GM21529 (cell line): ENCODE measurements around the gene C11orf97.
"Not testable (repeated sequence)": the region's sequence is repeated elsewhere in the genome, so short reads cannot be mapped to it uniquely, and the experiment has no call there.

Experiments used
- ATAC-seq: cut with Tn5 transposase; IDR thresholded peaks from one replicate; pipeline ENCODE4 v1.9.1; 2021; ENCODE audit not compliant: unreplicated experiment

C11orf97 gene

DNA sequence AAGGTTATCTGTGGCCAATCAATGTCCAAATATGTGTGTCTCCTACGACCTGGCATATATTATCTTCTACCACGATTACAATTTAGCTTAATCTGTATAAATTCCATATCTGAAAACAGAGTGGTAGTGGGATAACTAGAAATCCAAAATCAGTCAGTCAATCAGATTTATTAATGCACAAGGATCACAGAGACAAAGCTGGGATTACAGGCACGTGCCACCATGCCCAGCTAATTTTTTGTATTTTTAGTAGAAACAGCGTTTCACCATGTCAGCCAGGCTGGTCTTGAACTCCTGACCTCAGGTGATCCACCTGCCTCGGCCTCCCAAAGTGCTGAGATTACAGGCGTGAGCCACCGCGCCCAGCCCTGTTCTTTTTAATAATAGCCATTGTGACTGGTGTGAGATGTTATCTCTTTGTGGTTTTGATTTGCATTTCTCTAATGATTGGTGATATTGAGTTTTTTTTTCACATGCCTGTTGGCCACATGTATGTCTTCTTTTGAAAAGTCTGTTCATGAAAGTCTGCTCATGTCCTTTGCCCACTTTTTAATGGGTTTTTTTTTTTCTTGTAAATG lies 43.6 kb downstream of the C11orf97 start:
- not testable (repeated sequence) for ATAC-seq

DNA sequence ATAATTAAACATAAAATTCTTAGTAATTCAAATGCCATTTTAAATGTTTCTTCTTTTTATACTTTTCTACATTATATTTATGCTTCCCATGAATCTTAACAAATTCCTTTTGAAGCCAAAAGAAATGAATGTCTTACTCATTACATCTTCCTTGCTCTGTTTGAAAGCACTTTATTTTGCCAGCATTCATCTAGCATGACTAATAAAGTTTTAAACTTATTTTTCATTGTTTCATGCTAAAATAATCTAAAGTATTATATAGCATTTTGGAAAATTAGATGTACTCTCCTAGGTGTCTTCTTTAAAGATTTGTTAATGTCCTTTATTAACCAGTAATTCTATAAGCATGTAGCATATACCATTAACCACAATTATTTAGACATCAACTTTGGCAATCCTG lies 45.2 kb downstream of the C11orf97 start:
- no peak for ATAC-seq

DNA sequence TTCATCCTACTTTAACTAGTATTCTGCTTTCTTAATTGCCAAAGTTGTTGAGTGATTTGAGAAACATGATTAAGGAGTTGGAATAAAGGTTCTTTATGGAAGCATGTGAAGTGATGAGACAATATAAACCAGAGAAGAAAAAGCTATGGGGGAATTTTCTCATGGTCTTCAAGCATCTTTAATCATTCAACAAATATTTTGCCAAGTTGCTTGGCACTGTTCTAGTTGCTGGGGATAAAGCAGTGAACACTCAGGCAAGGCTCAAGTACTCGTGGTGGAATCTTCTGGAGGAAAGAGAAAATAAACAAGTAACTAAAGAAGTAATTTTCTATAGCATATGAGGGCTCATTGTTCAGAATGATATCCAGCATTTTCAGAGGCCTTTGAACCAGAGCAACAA lies 45.7 kb downstream of the C11orf97 start:
- ATAC-seq = no peak

DNA sequence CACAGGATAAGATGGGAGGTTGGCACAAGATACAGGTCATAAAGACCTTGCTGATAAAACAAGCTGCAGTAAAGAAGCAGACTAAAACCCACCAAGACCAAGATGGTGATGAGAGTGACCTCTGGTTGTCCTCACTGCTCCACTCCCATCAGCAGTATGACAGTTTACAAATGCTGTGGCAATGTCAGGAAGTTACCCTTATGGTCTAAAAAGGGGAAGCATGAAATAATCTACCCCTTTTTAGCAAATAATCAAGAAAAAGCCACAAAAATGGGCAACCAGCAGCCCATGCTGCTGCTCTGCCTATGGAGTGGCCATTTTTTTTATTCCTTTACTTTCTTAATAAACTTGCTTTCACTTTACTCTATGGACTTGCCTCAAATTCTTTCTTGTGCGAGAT lies 46.2 kb downstream of the C11orf97 start:
- no peak for ATAC-seq

DNA sequence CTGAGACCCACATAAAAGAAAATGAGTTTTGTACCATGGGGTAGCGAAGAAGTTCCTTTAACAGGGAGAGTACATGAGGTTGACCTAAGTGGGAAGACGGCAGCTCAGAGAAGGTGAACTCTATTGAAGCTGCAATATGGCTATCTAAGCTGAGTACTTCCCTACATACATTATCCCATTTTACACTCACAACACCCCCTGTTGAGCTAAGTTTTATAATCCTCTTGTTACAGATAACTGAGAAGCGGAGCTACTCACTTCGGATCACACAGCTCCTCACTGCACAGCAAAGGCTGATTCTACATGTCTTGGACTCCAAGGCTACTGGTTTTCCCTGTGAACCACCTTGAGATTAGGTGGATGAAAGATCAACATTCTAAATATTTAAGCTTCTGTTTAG lies 46.7 kb downstream of the C11orf97 start:
- ATAC-seq = no peak

DNA sequence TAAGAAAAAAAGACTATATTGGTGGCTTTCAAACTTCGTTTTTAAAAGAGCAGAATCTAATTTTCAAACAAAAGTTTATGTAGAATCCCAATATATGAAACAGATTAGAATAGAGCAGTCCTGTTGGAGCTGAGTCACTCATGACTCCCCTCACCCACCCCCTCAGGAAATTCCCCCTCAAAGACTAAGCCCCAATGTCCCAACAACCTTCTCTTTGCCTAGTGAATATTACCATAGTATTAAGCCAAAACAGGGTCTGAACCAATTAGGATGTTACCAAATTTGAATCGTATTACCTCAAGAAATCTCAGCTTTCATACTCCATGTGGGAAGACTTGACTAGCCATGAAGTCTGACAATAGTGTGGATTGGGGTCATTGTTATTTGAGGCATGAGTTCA lies 47.1 kb downstream of the C11orf97 start:
- ATAC-seq = no peak

DNA sequence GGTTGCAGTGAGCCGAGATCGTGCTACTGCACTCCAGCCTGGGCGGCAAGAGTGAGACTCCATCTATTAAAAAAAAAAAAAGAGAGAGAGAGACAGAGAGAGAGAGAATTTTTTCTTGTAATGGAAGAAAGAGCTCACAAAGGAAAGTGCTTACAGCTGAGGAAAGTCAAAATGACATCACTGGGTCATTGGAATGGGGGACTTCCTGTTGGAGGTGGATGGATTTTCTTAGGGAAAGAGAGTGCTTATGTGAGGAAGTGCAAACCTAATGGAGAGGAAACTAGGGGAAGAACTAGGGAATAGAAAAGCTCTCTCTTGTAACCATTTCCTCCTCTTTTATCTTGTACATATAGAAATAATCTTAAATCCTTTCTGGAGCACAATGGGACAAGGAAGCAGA lies 48.6 kb downstream of the C11orf97 start:
- ATAC-seq = no peak

DNA sequence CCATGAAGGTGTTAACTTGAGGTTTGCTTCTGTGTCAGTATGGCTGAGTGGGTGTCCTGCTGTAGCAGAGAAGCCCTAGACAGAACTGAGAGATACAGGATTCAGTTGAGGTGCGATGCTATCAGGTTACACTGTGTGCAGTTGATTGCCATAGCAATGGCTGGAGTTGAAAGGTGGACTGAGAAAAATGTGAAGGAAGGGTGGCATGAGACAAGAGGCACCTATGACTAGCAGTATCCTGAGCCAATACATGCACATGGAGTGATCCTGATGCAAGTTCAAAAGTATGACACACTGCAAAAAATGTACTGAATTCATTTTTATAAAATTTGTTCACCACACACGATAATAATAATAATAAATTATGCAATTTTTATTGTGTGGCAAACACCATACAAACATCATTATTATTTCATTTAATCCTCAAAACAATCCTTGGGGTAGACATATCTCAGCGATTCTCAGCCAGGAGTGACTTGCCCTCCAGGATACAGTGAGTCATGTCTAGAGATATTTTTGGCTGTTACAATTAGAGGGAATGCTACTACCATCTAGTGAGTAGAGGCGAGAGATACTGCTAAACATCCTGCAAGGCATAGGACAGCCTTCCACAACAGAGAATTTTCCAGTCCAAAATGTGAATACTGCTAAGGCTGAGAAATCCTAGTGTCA lies 51.1 kb downstream of the C11orf97 start:
- no peak for ATAC-seq

DNA sequence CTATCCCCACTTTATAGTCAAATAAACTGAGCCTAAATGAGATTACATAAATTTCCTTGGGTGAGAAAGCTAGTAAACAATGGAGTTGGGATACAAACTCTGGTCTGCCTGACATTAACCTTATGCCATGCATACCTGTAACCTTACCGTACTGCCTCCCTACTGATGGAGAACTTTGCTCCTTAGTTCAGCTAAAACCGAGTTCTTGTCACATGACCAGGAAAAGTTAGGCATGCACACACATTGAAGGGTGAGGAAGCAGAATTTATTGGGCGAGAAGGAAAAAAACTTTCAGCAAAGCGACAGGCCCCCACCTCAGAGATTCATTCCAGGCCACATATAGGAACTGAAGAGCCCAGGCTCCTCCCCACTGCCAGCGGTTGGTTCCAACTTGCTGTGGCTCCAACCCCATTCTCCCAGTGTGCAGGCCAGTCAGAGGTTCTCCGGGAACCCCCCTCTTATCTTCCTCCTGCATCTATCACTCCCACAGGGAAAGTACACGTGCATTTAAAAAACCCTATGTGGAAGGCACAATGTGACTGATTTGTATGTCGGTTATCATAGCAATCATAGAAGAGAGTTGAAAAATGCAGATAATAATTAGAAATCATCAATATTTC lies 51.7 kb downstream of the C11orf97 start:
- ATAC-seq = no peak

DNA sequence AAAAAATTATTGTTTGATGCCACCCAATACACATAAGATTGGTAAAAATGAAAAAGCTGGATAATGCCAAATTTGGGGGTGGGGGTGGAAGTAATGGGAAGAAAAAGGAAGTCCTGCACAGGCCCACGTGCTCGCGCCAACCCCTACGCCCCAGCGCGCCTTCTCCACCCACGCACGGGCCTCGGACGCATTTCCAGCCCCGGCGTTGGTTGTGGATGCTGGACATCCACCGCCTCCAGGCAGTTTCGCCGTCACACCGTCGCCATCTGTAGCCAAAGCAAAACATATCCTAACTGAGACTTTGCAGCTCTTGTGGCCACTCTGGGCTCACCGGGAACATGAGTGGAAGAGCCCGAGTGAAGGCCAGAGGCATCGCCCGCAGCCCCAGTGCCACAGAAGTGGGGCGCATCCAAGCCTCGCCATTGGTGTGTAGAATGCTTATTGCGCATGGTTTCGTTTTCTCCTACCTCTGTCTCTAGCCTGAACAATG lies 55.0 kb downstream of the C11orf97 start, which contains the start of gene PIWIL4:
TSS of gene PIWIL4 (plus strand) at position 188 of the 490 bp plus-strand sequence. CDS start at position 339, 151 bp downstream.
- ATAC-seq = no peak

DNA sequence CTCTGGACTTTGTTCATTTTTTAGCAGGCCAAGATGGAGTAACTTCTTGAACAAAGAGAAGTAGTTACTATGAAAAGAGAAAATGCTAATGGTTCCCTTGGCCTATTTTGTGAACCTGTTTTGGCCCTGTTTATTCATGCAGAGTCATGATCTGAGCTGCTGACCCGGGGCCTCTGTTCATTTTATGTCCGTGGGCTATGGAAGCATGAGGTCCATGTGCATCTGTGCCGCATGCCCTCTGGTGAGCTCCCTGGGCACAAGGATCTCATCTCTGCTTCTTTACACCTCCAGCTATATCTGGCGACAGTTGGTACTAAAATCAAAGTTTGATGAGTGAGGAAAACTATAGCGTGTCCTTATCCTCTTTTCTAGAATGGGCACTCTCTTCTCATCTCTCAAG lies 55.9 kb downstream of the C11orf97 start:
- ATAC-seq = no peak

DNA sequence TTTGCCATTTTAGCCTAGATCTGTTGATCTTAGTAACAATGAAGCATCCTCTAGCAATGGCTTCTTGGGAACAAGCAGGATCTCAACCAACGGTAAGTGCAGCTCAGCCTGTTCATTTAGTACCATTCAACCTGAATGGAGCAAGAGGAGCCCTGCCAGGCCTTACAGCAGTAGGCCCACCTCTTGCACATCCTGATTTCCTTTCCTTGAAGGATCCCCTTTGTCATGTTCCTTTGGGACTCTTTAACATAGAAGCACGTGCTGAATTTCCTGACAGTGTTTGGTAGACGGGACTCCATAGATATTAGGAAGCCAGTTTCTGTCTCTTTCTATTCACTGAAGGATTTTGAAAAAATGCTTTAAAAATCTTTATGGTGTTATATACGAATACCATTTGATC lies 56.5 kb downstream of the C11orf97 start:
- ATAC-seq = no peak

DNA sequence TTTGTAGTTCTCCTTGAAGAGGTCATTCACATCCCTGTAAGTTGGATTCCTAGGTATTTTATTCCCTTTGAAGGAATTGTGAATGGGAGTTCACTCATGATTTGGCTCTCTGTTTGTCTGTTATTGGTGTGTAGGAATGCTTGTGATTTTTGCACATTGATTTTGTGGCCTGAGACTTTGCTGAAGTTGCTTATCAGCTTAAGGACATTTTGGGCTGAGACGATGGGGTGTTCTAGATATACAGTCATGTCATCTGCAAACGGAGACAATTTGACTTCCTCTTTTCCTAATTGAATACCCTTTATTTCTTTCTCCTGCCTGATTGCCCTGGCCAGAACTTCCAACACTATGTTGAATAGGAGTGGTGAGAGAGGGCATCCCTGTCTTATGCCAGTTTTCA lies 60.7 kb downstream of the C11orf97 start:
- ATAC-seq = not testable (repeated sequence)

DNA sequence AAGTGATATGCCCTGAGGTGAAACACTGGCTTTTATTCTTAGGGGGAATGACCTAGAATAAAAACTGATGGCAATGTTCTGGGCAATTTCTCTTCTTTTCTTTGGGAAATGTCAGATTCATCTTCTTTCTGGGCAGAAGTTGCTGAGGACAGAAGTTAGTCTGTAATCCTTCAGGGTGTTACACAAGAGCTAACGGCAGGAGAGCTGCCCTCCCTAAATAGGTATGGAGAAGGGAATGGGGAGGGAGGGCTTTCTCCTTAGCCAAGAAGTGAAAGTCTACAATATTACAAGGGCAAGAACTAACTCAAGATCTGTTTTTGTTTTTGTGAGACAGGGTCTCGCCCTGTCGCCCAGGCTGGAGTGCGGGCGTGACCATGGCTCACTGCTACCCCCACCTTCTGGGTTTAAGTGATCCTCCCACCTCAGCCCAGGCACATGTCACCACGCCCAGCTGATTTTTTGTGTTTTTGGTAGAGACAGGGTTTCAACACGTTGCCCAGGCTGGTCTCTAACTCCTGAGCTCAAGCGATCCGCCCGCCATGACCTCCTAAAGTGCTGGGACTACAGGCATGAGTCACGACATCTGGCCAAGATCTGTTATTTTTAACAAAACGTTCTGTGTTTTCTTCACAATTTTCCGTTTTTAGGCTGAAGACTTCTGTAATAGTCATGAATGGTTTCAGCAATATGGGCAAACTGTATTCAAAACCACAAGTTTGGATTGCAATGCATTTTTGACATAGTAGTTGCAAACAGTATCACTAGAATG lies 62.1 kb downstream of the C11orf97 start:
- ATAC-seq = no peak

DNA sequence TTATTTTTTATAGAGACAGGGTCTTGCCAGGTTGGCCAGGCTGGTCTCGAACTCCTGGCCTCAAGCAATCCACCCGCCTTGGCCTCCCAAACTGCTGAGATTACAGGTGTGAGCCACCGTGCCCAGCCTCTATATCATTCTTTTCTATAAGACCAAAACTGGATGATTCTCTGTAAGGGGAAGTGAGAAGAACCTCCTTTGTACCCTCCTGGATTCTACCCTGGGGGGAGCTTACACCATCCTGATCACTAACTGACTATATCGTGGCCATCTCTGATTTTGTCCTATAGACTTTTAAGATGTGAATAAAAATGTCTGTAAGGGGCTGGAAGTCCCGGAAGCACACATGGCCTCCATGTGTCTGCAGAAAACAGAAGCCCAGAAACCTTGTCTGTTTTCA lies 64.0 kb downstream of the C11orf97 start:
- ATAC-seq = no peak

DNA sequence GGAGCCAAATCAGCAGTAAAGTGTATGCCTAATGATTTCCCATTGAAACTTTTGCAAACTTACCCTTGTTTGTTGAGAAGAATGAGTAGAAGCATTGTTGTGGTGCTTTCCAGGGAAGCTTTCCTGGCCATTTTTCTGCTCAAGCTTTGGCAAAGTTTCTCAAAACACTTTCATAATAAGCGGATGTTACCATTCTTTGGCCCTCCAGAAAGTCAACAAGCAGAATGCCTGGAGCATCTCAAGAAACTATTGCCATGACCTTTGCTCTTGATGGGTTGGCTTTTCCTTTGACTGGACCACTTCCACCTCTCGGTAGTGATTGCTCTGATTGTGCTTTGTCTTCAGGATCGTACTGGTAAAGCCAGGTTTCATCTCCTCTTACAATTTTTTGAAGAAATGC lies 65.6 kb downstream of the C11orf97 start:
- ATAC-seq = no peak
